Ishikawa (cell line): ENCODE data around the gene ARAF.

Source experiments
- CEBPB ChIP-seq: IDR thresholded peaks from 2 replicates; pipeline ENCODE4 v1.6.1; 2012
- CREB1 ChIP-seq: IDR thresholded peaks from 2 replicates; pipeline ENCODE4 v1.6.1; 2012; ENCODE audit warnings: low read depth
- EGR1 ChIP-seq: IDR thresholded peaks from 2 replicates; pipeline ENCODE4 v1.6.1; 2012
- EP300 ChIP-seq: IDR thresholded peaks from 2 replicates; pipeline ENCODE4 v1.6.1; 2012; ENCODE audit warnings: borderline replicate concordance
- FOXM1 ChIP-seq: IDR thresholded peaks from 2 replicates; pipeline ENCODE4 v1.6.1; 2012; ENCODE audit warnings: low read depth, borderline replicate concordance
- MAX ChIP-seq: IDR thresholded peaks from 2 replicates; pipeline ENCODE4 v1.6.1; 2012
- NFIC ChIP-seq: IDR thresholded peaks from 2 replicates; pipeline ENCODE4 v1.6.1; 2012
- RAD21 ChIP-seq: IDR thresholded peaks from 2 replicates; pipeline ENCODE4 v1.6.1; 2012; ENCODE audit warnings: low read depth
- REST ChIP-seq: IDR thresholded peaks from 2 replicates; pipeline ENCODE4 v1.6.1; 2012; ENCODE audit warnings: low read depth, mild to moderate bottlenecking
- TAF1 ChIP-seq: IDR thresholded peaks from 2 replicates; pipeline ENCODE4 v1.6.1; 2012; ENCODE audit warnings: low read depth, mild to moderate bottlenecking
- TCF12 ChIP-seq: IDR thresholded peaks from 2 replicates; pipeline ENCODE4 v1.6.1; 2012; ENCODE audit warnings: low read depth
- TEAD4 ChIP-seq: IDR thresholded peaks from 2 replicates; pipeline ENCODE4 v1.6.1; 2012
- YY1 ChIP-seq: IDR thresholded peaks from 2 replicates; pipeline ENCODE4 v1.6.1; 2012; ENCODE audit warnings: low read depth
- ZBTB7A ChIP-seq: IDR thresholded peaks from 2 replicates; pipeline ENCODE4 v1.6.1; 2012; ENCODE audit warnings: low read depth
- TF ChIP-seq, protein P1 (sequence below): IDR thresholded peaks from 2 replicates; pipeline ENCODE4 v1.6.1; 2012

ARAF gene

GRCh38 chrX:47618923-47619485 lies 58.0 kb downstream of the ARAF start:
- TF ChIP-seq REST (peak; percentile 22; the same call in 1 of the 2 replicates), EGR1 (no peak), TCF12 (no peak)

DNA sequence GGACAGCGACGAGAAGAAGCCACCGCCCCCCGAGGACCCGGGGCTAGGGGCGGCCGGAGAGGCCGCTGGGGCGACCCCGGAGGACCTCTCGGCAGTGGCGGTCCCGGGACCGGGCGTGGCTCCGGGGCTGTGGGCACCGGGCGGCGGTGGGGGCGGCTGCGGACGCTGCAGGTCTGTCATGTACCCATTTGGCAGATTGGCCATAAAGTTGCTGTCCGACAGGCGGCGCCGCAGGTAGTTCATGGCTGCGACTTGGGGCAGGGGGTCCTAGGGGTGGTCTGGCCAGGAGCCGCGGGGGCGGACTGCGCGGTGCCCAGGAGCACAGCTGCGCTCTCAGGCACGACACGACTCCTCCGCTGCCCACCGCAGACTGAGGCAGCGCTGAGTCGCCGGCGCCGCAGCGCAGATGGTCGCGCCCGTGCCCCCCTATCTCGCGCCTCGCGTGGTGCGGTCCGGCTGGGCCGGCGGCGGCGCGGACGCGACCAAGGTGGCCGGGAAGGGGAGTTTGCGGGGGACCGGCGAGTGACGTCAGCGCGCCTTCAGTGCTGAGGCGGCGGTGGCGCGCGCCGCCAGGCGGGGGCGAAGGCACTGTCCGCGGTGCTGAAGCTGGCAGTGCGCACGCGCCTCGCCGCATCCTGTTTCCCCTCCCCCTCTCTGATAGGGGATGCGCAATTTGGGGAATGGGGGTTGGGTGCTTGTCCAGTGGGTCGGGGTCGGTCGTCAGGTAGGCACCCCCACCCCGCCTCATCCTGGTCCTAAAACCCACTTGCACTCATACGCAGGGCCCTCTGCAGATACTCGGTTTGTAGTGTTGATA lies 58.7 kb downstream of the ARAF start, which contains the start of gene SYN1:
Gene SYN1 (minus strand): TSS at position 372 of the 817 bp plus-strand sequence. CDS start 129 bp downstream, at position 243.
- TF ChIP-seq REST (peak; percentile 93), MAX (peak; percentile 35; the same call in 1 of the 2 replicates), TEAD4 (no peak), CREB1 (peak; percentile 52; the same call in 1 of the 2 replicates), TAF1 (no peak), YY1 (0 out of 2 replicates have a peak, but pooled peaks have one; percentile 14), EP300 (peak; percentile 43; the same call in 1 of the 2 replicates), EGR1 (peak; percentile 94), NFIC (no peak), CEBPB (no peak), FOXM1 (no peak), TCF12 (no peak), ZBTB7A (no peak), RAD21 (no peak)
- TF ChIP-seq, protein P1, sequence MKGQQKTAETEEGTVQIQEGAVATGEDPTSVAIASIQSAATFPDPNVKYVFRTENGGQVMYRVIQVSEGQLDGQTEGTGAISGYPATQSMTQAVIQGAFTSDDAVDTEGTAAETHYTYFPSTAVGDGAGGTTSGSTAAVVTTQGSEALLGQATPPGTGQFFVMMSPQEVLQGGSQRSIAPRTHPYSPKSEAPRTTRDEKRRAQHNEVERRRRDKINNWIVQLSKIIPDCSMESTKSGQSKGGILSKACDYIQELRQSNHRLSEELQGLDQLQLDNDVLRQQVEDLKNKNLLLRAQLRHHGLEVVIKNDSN, result no peak

DNA sequence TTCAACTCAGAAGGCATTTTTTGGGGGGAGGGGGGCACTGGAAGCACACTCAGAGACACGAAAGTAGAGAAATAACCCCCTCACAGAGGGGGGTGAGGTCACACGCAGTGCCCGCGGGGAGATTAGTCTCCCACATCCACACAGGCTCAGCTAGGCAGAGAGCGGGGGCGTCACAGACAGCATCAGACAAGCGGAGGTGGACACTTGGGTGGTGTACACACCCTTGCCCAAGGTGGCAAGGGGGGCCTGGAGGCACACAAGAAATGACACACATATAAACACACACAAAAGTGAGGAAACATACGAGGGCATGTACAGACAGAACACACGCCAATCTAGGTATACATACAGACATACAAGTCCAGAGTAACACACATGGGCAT lies 59.3 kb downstream of the ARAF start:
- no peak for TF ChIP-seq EP300
- TF ChIP-seq, protein P1, result no peak
- TF ChIP-seq FOXM1, result no peak
- no peak for TF ChIP-seq REST
- TF ChIP-seq CEBPB, result no peak
- TF ChIP-seq TAF1, result no peak
- no peak for TF ChIP-seq EGR1
- TF ChIP-seq TCF12, result no peak
- no peak for TF ChIP-seq RAD21
- no peak for TF ChIP-seq MAX
- TF ChIP-seq YY1, result no peak
- TF ChIP-seq TEAD4, result no peak
- no peak for TF ChIP-seq CREB1
- no peak for TF ChIP-seq ZBTB7A
- TF ChIP-seq NFIC, result no peak
